HepG2 (cell line): ENCODE measurements around the gene ARHGAP35. TPM values are rescaled to one million over a fixed set of nuclear protein-coding genes. Genes with fewer than 3 reads are reported as not detected.

Experiments used
- EEA1 ChIP-seq: sonication (generic); formaldehyde crosslinking; IDR thresholded peaks from 2 replicates; pipeline ENCODE4 v1.5.1; 2020; ENCODE audit warnings: mild to moderate bottlenecking, missing genetic modification reagents, borderline replicate concordance
- GATAD1 ChIP-seq: IDR thresholded peaks from 2 replicates; pipeline ENCODE4 v1.6.1; 2016; ENCODE audit warnings: missing genetic modification reagents, missing compliant biosample characterization
- HOXA3 ChIP-seq: sonication (generic); formaldehyde crosslinking; IDR thresholded peaks from 2 replicates; pipeline ENCODE4 v1.5.0; 2020; ENCODE audit warnings: missing genetic modification reagents
- JDP2 ChIP-seq: sonication (generic); formaldehyde crosslinking; IDR thresholded peaks from 2 replicates; pipeline ENCODE4 v1.8.1; 2022; ENCODE audit warnings: missing genetic modification reagents, borderline replicate concordance
- LRRFIP1 ChIP-seq: sonication (generic); formaldehyde crosslinking; conservative IDR thresholded peaks from 2 replicates; pipeline ENCODE4 v1.4.0; 2020; ENCODE audit warnings: missing genetic modification reagents
- MAFK ChIP-seq, 2 experiments: IDR thresholded peaks in 1 of 2; conservative IDR thresholded peaks in 1 of 2; 2 replicates each; pipeline ENCODE4 v1.6.1; 2011; ENCODE audit warnings: improper control_type of control experiment in 2 of 2, low read length in 2 of 2
- MBNL3 ChIP-seq: fragments of 250-450 bp; sonication (Bioruptor Pico); conservative IDR thresholded peaks from 2 replicates; pipeline ENCODE4 v1.8.0; 2022; ENCODE audit warnings: mild to moderate bottlenecking, inconsistent platforms
- NFKB2 ChIP-seq: sonication (generic); formaldehyde crosslinking; IDR thresholded peaks from 2 replicates; pipeline ENCODE4 v1.4.0; 2020; ENCODE audit warnings: missing genetic modification reagents, borderline replicate concordance
- SAP130 ChIP-seq: IDR thresholded peaks from 2 replicates; pipeline ENCODE4 v1.6.1; 2016; ENCODE audit warnings: low read depth
- ZFP36 ChIP-seq: fragments of 150-350 bp; IDR thresholded peaks from 2 replicates; pipeline ENCODE4 v1.6.1; 2018; ENCODE audit warnings: borderline replicate concordance, low read length, low read depth; ENCODE audit not compliant: partially characterized antibody
- ZNF101 ChIP-seq: sonication (generic); formaldehyde crosslinking; IDR thresholded peaks from 2 replicates; pipeline ENCODE4 v1.4.0; 2020; ENCODE audit warnings: mild to moderate bottlenecking, low read depth, missing genetic modification reagents, borderline replicate concordance
- ZNF281 ChIP-seq: sonication (generic); formaldehyde crosslinking; IDR thresholded peaks from 2 replicates; pipeline ENCODE4 v1.4.0; 2020; ENCODE audit warnings: missing genetic modification reagents, borderline replicate concordance
- ZNF382 ChIP-seq: sonication (generic); formaldehyde crosslinking; IDR thresholded peaks from 2 replicates; pipeline ENCODE4 v1.5.0; 2020; ENCODE audit warnings: missing genetic modification reagents, mild to moderate bottlenecking, borderline replicate concordance
- ZNF564 ChIP-seq: sonication (generic); formaldehyde crosslinking; IDR thresholded peaks from 2 replicates; pipeline ENCODE4 v1.8.1; 2023; ENCODE audit warnings: mild to moderate bottlenecking, missing genetic modification reagents
- ZNF775 ChIP-seq: sonication (generic); formaldehyde crosslinking; IDR thresholded peaks from 2 replicates; pipeline ENCODE4 v1.4.0; 2020; ENCODE audit warnings: missing genetic modification reagents, mild to moderate bottlenecking, moderate library complexity, borderline replicate concordance
- polyA plus RNA-seq, 8 experiments: library from polyadenylated mRNA; depleted of rRNA in 3 of 8; stranded (reverse) in 7 of 8; unstranded in 1 of 8; fragments of >200 nt; fragmentation: Illumina TruSeq in 4 of 8; extraction: Trizol in 4 of 8; gene quantifications; 2 replicates each; pipeline versions ENCODE4 v1.2.1 to v1.2.3, GENCODE V29; 2011 to 2016; ENCODE audit warnings: low read depth in 4 of 8, missing spikeins in 1 of 8, mixed read lengths in 1 of 8; ENCODE audit not compliant: insufficient read depth in 1 of 8
- total RNA-seq, 5 experiments: library from RNA; depleted of rRNA; stranded (reverse); fragments of >200 nt; fragmentation: Illumina TruSeq; extraction: Trizol; gene quantifications; 2 replicates each; pipeline ENCODE4 v1.2.3, GENCODE V29; 2016; ENCODE audit warnings: low read depth in 1 of 5
- TF ChIP-seq, protein P1 (sequence below): sonication (generic); formaldehyde crosslinking; IDR thresholded peaks from 2 replicates; pipeline ENCODE4 v1.5.0; 2020; ENCODE audit warnings: missing genetic modification reagents
- TF ChIP-seq, protein P2 (sequence below): sonication (generic); formaldehyde crosslinking; IDR thresholded peaks from 2 replicates; pipeline ENCODE4 v1.8.0; 2023; ENCODE audit warnings: mild to moderate bottlenecking, missing genetic modification reagents
- TF ChIP-seq, protein P3 (sequence below): sonication (generic); formaldehyde crosslinking; IDR thresholded peaks from 2 replicates; pipeline ENCODE4 v1.8.0; 2022; ENCODE audit warnings: missing genetic modification reagents, mild to moderate bottlenecking, inconsistent platforms, borderline replicate concordance

ARHGAP35 gene
- total and polyA plus RNA-seq, 2 of the 13 experiments (the other 11 are each of a cell fraction or from before 2014, with no cell fraction given), result 30.1 to 30.2 TPM

- TF ChIP-seq, protein P1, sequence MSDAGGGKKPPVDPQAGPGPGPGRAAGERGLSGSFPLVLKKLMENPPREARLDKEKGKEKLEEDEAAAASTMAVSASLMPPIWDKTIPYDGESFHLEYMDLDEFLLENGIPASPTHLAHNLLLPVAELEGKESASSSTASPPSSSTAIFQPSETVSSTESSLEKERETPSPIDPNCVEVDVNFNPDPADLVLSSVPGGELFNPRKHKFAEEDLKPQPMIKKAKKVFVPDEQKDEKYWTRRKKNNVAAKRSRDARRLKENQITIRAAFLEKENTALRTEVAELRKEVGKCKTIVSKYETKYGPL, result 0 out of 2 replicates have a peak, but pooled peaks have one; percentile 16
- 0 out of 2 replicates have a peak, but pooled peaks have one; percentile 86 for TF ChIP-seq ZNF101 (CRISPR knock-in tag)
- no peak for TF ChIP-seq MAFK (conservative IDR thresholded peaks at IDR 0.05 in 1 of 2, IDR thresholded peaks at IDR 0.05 in 1 of 2; ENCODE audit: low read length in 2 of 2)
- TF ChIP-seq, protein P2, sequence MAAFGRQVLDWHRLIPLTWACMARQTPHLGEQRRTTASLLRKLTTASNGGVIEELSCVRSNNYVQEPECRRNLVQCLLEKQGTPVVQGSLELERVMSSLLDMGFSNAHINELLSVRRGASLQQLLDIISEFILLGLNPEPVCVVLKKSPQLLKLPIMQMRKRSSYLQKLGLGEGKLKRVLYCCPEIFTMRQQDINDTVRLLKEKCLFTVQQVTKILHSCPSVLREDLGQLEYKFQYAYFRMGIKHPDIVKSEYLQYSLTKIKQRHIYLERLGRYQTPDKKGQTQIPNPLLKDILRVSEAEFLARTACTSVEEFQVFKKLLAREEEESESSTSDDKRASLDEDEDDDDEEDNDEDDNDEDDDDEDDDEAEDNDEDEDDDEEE (CRISPR knock-in tag), result 0 out of 2 replicates have a peak, but pooled peaks have one; percentile 63
- peak; percentile 96 for TF ChIP-seq SAP130 (CRISPR knock-in tag)
- no peak for TF ChIP-seq LRRFIP1 (CRISPR knock-in tag)
- TF ChIP-seq EEA1, result peak; percentile 58; the same call in 1 of the 2 replicates
- no peak for TF ChIP-seq NFKB2 (CRISPR knock-in tag)
- no peak for TF ChIP-seq JDP2
- no peak for TF ChIP-seq ZNF382 (CRISPR knock-in tag)
- peak; percentile 95 for TF ChIP-seq ZNF775 (CRISPR knock-in tag)
- TF ChIP-seq ZNF281 (CRISPR knock-in tag), result peak; percentile 65
- TF ChIP-seq ZNF564, result peak; percentile 58; the same call in 1 of the 2 replicates
- peak; percentile 67; the same call in 1 of the 2 replicates for TF ChIP-seq GATAD1 (CRISPR knock-in tag)
- no peak for TF ChIP-seq MBNL3
- TF ChIP-seq, protein P3, sequence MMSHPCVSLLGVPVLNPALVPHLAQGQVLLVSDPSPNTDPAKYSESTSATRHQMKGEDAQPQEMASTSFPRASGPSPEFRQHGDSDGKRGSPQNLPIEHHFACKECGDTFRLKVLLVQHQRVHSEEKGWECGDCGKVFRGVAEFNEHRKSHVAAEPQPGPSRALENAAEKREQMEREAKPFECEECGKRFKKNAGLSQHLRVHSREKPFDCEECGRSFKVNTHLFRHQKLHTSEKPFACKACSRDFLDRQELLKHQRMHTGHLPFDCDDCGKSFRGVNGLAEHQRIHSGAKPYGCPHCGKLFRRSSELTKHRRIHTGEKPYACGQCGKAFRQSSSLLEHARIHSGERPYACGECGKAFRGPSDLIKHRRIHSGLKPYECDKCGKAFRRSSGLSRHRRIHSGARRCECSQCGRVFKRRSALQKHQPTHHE (CRISPR knock-in tag), result peak; percentile 90; the same call in 1 of the 2 replicates
- no peak for TF ChIP-seq ZFP36
- TF ChIP-seq HOXA3 (CRISPR knock-in tag), result peak; percentile 51
These were observed 512 bp upstream of the ARHGAP35 start (continued) for GRCh38 chr19:46860125-46860845.
